ENCODE results near the gene RASGRP4.

GRCh38 chr19:38377052-38377451 is 49.0 kb downstream of the RASGRP4 start:
- TF ChIP-seq CTCF (IDR thresholded peaks at IDR 0.05; ENCODE audit: insufficient read depth, low read depth, low read length) (no peak), EZH2 (IDR thresholded peaks at IDR 0.05; ENCODE audit: insufficient read depth, low read length) (no peak)
